ENCODE results near the gene ELF5.

Gene ELF5

DNA sequence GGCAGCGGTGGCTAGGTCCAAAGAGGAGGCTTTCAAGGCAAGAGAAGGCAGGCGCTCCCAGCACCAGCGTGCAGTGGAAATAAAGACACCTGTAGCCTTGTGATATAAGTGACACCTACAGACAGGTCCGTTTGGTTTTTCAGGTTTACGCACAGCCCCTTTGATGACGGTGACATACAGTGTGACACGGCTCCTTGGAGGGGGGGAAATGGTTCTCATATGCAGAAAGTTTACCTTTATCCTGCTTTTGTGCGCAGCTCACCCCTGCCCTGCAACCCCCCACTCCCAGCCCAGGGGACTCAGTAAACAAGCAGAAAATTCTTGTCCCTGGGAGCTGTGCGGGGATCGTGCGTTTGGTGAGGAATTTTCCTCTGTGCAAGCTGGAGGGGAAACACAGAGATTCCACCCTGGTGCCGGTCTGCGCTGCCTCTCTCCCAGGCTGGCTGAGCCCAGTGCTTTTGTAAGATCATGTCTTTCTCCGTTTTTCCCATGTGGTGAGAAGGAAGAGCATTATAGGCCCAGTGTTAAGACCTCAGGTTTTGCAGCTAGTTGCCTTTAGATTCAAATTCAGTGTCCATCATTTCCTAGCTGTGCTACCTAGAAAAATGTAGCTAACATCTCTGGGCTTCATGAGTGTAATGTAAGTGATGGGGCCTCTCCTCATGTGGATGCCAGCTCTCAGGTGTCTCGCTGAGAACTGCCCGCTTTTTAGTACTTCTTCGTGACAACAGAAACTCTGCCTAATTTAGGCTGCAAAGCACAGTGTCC, at the start of gene ELF5:
Gene ELF5, minus strand, starts transcription at position 113 of the 768 bp plus-strand sequence. CDS start 8,045 bp downstream, outside the sequence.
- FAIRE-seq = no peak

DNA sequence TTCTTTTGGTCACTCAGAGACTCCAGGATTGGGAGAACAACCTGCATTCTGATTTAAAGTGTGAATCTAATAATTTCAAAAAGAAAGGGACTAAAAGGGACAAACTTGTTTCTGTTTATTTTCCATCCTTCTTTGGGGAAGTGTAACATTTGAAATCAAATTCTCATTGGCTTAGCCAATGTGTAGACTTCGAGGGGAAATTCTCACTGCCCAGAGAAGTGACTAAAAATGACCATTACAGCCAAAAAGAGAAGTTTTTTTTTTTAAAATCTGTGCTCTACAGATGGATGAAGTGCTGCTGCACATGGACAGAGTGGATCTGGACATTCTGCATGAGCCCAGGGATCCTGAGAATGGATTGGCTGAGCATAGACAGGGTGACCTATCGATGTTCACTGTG, 49.4 kb upstream of the ELF5 start:
- no peak for FAIRE-seq

DNA sequence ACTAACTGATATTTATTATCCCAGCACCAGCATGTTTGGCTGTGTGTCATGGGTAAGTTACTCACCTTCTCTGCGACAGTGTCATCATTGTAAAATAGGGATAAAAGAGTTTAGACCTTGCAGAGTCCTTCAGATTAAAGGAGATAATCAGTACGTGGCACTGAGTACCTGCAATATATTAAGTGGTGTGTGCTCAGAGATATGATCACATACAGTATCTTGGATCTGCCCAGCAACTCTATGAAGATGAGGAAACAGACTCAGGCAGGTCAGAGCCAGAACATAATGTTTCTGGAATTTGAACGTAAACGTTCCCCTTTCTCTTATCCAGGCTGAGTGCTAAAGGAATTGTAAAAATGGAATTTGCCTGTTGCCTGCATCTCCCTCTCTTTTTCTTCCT, 46.9 kb upstream of the ELF5 start:
- no peak for FAIRE-seq

DNA sequence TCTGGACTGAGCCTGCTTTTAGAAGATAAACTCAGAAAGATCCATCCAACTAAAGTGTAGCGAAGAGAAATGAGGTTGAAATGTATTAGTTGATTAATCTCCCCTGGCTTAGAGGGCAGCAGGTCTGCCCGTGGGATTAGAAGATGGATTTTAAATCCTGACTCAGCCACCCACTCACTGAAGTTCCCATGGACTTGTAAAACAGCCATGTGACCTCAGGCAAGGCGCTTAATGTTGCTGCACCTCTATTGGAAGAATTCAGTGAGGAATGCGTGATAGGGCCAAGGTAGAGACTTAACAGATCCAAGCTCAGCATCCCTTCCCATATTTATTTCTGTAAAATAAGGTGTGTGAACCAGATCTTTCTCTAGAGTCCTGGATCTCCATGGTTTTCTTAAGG, 45.1 kb upstream of the ELF5 start:
- FAIRE-seq = no peak

DNA sequence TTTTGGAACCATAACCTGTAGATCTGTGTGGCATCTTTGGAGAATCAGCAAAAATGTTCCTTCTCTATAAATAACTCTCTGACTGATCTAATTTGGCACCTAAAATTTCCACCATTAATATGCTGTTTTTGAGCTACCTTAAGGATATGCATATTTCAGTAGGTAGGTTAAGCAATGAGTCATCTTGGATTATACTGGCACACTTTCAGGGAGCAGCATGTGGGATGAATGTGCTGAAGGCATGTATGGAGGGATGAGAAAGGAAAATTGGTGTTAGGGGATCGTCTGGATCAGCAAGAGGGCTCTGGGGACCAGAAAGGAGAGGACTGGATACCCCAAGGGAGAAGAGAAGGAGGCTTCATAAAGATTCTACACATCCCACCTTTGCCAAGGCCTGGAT, 44.6 kb upstream of the ELF5 start:
- no peak for FAIRE-seq

DNA sequence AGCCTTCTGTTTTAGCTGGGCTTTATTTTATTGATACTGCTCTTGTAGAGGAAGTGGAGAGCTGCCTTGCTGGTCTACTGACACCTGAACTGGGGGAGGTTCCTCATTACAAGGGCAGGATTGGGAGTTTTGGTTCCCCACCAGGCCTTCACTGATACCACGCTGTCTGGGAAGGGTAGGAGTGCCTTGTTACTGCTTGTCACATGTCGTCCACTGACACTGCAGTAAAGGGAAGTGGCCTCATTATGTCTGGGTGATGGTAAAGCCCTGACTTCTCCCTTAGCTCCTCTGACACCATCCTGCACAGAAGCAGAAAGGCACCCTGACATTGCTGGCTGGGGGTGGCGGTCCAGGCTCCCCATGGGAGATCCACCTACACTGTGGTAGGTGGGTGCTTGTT, 38.7 kb upstream of the ELF5 start:
- no peak for FAIRE-seq

DNA sequence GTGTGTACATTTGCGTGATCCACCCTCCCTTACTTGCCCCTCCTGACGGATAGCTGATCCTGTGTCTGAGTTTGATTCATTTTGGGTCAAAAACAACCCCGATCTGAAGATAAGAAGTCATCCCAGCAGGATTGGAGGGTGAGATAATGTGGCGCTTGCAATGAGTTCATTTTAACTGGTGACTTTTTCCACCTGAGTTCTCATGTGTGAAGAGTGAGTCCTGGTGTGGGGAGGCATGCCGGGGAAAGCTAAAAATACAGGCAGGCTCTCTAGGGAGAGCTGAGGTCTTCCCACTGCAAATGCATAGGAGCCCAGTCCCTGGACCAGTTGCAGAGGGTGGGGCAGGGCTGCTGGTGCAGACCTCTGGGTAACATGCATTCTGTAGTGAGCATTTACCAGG, 35.7 kb upstream of the ELF5 start:
- FAIRE-seq = no peak

DNA sequence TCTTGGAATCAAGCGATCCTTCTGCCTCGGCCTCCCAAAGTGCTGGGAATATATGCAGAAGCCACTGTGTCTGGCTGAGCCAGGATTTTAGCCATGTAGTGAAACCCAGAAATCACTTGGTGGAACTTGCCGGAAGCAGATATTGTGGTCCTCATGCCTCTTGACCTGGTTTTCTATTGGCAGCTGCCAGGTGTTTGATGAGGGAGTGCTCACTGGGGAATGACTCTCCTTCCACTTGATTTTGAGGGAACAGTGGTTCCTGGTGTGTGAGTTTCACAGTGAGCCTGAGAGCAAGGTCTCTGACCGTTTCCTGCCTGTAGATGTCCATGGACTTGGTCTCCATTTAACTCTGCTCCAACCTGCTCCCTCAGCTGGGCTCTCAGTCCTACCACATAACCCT, 34.7 kb upstream of the ELF5 start:
- no peak for FAIRE-seq

DNA sequence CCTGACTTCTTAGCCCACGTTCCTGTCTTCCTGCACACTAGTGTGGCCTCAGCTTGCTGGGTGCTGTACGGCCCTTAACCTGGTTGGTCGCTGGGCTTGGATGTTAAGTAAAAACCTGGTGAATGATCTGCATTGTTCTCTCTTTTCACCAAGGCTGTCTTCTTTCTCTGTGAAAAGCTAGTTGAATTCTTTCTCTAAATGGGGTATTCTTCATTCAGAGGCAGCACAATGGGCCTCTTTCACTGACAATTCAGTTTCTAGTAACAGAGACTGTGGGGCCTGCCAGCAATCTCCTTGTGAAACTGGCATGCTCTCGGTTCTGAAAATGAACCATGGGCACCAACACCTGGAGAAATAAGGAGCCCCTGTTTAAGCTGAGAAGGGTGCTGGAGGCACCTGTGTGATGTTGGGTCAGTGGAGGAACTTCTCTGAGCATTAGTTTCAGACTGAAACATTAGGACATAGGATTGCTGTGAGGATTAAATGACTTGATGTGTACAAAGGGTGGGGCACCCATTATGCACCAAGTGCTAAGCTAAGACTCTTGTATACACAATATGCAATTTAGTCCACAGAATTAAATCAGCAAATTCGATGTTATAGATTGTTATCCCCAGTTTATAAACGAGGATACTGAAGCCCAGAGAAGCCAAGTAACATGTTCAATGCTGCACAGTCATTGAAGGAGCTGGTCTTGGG, 33.1 kb upstream of the ELF5 start:
- FAIRE-seq = no peak

DNA sequence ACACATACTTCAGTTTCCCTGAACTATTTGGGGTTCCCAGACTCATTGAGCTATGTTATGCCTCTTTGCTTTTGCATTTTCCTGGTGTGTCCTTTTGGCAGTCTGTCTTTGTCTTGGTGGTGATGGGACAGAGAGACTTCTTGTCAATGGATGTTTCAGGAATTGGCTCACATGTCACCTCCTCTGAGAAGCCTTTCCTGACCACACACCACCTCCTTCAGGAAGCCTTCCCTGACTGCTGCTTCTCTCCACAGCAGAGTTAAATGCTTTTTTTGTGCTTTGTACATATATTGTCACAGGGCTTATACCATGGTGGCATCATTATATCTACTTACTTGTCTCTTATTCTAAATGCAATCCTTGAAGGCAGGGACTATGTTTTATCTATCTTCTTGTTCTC, 28.5 kb upstream of the ELF5 start:
- FAIRE-seq = no peak

DNA sequence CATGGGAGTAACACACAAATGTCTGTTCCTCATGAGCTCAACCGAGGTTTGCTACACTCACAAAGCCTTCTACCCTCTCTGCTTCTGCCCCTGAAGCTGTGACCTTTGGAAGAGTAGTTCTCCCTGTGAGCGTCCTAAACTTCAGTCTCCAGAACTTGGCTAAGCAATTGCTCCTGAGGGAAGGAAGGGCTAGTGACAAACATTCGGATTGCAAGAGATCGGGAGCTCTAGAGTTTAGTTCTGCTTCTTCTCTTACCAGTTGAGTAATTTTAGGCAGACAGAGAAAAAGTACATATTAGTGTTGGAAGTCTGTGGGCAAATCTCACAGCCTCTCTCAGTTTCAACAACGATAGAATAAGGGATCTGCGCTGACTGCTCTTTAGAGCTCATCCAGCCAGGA, 27.3 kb upstream of the ELF5 start:
- no peak for FAIRE-seq

DNA sequence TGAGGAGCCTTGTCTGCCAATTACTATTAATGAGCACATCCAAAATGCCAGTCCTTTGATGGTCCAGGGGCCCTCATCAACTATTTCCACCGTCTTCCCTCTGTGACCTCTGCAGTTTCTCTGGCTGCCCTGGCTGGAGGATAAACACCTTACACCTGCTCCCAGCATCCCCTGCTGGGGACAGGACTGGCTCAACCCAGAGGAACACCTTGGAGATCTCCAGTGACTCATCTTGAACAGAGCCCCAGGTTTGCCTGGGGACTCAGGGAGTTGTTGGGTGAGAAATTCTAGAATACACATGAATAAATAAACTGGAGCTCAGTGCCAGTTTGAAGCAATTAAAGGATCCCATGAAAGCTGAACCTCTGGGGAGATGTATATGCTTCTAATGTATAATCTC, 24.0 kb upstream of the ELF5 start:
- no peak for FAIRE-seq

DNA sequence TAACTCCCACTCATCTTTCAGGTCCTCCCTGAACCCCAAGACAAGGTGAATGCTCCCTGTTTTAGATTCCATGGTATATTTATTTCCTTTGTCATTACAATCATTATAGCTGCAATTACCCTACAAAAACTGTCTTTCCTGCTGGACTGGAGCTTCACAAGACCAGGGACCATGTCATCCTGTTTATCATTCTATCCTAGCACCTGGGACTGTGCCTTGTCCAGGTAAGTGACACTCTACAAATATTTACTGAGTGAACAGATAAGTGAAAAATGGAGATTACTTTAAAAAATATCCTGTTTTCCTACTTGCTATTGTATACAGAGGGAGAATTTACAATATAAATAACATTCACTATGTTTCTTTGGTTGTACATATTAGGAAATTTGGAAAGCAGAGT, 22.5 kb upstream of the ELF5 start:
- no peak for FAIRE-seq

DNA sequence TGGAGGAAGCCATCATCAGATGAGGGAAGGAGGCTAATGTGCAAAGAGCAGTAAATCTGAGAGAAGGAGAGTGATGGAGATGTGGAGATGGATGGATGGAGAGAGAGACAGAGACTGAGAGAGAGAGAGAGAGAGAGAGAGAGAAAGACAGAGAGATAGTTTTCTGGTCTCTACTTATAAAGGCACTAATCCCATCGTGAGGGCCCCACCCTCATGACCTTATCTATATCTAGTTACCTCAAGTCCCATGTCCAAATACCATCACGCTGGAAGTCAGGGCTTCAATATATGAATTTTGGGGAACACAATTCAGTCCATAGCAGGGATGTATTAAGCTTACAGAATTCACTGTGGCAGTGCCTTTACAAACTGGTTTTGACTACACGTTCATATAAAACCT, 21.2 kb upstream of the ELF5 start:
- FAIRE-seq = no peak

DNA sequence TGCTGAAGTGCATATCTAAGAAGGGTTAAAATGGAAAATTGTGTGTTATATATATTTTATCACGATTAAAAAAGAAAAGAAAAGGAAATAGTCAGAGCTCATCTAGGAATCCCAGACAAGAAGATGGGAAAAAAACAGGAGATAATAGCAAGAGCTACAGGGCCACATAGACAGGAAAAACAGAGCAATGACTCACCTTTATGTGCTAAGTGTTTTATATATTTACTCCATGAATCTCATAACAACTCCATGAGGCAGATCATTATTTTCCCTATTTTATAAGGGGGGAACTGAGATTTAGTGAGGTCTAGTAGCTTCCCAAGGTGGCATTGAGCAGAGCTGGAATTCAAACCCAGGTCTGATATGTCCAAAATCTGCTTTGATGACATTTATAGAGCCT, 18.1 kb upstream of the ELF5 start:
- FAIRE-seq = no peak

DNA sequence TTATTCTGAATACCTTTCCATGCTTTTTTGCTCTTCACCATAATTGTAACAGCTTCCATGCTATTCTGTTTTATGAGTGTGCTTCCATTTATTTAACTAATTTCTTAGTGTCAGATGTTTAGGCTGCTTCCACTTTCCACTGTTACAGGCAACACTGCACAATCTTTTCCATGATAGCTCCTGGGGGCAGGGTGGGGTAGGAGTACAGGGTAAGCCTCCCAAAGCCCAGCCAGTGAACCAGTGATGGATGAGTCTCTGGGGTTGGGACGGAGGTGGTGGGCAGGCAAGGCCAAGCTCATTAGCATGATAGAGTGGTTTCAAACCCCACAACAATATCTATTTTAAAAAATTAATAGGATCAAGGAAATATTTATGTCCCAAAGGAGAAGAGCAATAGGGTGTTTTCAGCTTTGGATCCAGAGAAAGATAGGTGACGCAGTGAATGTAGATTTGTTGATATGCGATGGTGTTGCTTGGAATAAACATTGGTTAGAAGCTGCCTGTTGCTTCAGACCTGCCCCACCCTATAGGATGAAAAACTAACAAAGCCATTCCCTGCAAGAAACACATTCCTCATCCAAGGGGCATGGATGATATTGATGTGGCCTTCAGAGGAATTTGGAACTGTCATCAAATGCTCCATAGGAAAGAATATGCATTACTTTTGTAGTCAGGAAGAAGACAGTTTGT, 17.1 kb upstream of the ELF5 start:
- FAIRE-seq = no peak

DNA sequence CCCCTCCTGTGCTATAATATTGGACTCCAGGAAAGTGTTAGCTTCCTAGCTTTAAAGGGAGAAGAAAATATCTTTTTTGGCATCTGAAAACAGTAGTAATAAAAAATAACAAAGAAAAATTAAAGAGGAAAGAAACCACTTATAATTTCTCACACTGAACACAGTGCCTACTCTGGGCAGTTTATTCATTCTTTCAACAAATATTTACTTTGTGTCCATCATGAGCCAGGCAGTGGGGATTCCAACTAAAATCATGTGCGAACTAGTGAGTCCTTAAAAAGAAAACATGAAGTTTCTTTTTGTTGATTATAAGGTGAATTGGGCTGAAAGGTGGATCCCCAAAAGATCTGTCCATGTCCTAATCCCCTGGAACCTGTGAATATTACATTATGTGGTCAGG, 16.0 kb upstream of the ELF5 start:
- no peak for FAIRE-seq

DNA sequence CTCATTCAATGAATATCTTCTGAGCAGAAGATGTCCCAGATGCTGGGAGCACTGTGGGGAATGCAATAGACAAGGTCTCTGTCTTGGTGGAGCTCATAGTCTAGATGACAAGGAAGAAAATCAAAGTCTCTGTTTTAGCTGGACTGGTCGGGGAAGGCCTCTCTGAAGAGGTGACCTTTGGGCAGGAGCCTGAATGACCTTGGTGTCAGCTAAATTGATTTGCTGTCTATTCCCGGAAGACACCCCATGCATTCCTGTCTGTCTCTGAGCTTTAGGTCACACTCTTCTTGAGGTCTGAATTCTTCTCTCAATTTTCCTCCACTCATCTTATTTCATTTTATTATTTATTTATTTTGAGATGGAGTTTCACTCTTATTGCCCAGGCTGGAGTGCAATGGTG, 14.5 kb upstream of the ELF5 start:
- no peak for FAIRE-seq

DNA sequence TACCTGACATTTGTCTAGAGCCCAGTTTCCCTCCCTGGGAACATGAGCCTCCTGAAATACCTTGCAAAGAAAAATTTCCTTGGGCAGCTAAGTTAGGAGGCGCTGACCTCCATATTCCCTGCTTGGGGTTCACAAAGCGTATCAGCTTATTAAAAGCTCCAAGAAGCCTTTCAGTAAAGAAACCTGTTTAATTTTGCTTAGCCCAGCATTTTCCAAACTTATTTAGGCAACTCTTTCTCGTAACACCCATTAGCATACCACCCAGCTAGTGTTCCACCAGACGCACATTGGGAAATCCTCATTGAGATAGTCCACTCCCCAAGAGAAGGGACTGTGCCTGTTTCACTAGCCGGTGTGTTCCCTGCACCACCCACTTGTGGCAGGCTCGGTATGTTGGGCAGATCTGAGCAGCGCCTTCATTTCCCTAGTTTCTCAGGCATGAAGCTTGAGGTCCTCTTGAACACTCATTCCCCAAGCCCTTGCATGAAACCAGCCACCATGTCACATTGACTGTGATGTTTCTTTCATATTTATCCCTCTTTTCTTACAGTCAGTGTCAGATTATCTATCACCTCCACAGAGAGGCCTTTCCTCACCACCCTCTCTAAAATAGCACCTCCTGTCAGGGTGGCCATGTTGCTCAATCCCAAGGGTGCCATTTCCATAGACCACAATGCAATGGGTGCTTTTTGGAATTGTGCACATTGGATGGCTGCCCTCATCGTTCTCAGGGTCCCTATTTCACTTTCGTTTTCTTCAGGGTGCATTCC, 12.5 kb upstream of the ELF5 start:
- FAIRE-seq = no peak

DNA sequence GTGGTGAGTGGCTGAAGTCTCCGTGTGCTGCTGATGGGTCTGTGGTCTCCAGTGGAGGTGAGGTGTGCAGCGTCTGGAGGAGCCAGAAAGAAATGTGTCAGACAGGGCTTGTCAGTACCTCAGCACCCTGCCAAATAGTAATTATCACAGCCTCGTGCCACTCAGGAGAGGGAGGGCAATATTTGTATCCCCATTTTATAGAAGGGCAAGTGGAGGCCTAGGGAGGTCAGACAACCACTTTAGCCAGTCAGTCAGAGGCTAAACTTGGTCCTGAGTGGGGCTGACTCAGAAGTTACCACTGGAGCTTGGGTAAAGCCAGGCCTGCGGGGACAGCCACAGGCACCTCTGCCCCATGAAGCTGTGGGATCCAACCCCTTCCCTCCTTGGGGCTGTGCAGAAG, 11.5 kb upstream of the ELF5 start:
- no peak for FAIRE-seq

DNA sequence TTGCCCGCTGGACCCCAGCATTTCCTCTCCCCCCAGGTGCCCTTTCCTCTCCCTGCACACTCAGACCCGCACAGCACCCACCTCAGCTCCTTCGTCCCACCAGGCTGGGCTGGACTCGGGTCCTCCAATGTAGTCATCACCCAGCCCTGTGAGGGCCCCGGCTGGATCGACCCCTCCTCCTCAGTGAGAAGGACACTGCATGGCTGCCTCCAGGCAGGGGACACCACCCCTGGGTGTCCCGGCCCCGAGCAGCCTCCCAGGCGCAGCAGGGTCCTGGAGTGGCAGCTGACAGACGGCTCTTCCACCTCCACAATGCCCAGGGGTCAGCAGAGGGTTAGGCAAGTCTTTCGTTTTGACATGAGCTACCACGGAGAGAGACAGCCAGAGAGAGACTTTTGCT, 11.1 kb upstream of the ELF5 start:
- no peak for FAIRE-seq

DNA sequence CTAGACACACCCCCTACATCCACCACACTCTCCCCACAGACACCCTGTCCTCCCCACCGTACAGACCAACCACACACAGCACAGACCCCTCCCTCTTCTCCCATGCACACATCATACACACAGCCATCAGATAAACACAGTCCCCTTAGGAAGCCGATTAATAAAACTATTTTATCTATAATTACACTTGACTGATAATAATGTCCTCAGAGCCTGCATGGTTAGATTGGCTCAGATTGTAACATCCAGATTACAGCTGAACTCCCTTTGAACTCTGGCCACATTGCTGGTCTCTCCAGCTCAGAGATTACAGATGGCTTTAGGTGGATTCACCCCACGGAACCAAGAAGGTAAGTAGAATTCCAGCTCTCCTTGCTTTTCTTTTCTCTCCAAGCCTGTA, 9.5 kb upstream of the ELF5 start:
- no peak for FAIRE-seq

DNA sequence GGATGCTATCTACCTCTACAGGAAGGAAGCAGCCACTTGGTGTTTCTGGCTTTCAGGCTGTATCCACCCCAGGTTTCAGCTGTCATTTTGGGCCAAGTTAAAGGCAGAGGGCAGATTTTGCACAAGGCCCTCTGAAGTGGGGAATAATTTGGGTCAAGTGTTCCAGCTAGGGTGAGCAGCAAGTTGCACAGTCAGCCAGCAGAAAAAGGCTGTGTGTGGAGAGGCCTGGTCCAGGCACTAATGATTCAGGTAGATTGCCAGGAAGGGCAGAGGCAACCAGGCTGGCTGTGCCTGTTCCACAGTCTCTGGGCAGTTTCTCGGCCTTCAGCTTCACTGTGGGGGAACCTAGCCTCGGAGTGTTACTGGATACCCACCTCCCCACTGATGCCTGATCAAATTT, 8.6 kb upstream of the ELF5 start:
- FAIRE-seq = no peak

DNA sequence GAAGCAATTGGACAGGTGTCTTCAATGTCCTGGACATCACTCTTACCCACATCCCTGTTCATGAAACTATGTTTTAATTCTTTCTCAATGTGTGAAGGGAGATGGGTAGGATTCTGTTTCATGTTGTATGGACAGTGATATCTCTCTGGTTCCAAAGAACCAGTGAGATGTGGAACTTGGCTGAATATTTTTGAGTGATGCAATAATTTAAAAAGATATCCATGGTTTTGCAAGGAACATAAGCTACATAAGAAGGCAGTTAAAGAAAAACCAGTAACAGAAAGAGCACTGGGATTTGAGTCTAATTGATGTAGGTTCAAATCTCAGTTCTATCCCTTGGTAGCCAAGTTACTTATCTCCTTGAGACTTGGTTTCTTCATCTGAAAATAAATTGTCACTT, 7.7 kb upstream of the ELF5 start:
- no peak for FAIRE-seq

All from A204.1 (cell line).